Inferior parietal cortex (tissue), 1 donor: ENCODE measurements around the gene MSMB.
"Not testable (repeated sequence)": the region's sequence is repeated elsewhere in the genome, so short reads cannot be mapped to it uniquely, and the experiment has no call there.

ENCODE experiments used
- DNase-seq: peaks from one replicate; pipeline ENCODE4 v3.0.0-alpha.2; 2016; ENCODE audit errors: extremely low spot score

Gene MSMB

GRCh38 chr10:46006219-46006618 is 39.9 kb downstream of the MSMB start:
- DNase-seq, result no peak

- no peak for DNase-seq
Measured at GRCh38 chr10:46005383-46005782, 40.7 kb downstream of the MSMB start.

- DNase-seq, result no peak
Measured at GRCh38 chr10:46004963-46005362, 41.1 kb downstream of the MSMB start.

GRCh38 chr10:46002916-46003693 is 43.0 kb downstream of the MSMB start:
- DNase-seq, result no peak

GRCh38 chr10:46002189-46002687 is 43.8 kb downstream of the MSMB start:
- not testable (repeated sequence) for DNase-seq

GRCh38 chr10:46001187-46001756 is 44.8 kb downstream of the MSMB start:
- DNase-seq, result peak; percentile 58

GRCh38 chr10:46000538-46000937 is 45.5 kb downstream of the MSMB start:
- DNase-seq, result no peak

GRCh38 chr10:45999955-46000354 is 46.1 kb downstream of the MSMB start:
- not testable (repeated sequence) for DNase-seq

- DNase-seq, result no peak
Measured at GRCh38 chr10:45997994-45998763, 47.9 kb downstream of the MSMB start.

GRCh38 chr10:45997557-45997956 is 48.5 kb downstream of the MSMB start:
- no peak for DNase-seq

GRCh38 chr10:45985590-45985989 is 60.5 kb downstream of the MSMB start:
- not testable (repeated sequence) for DNase-seq

- not testable (repeated sequence) for DNase-seq
Measured at GRCh38 chr10:45984473-45984872, 61.6 kb downstream of the MSMB start.

- peak; percentile 69 for DNase-seq
Measured at GRCh38 chr10:45983538-45984186, 62.4 kb downstream of the MSMB start.
